H1 (cell line): ENCODE data around the gene CEACAM16. TPM values are rescaled to one million over a fixed set of nuclear protein-coding genes. Genes with fewer than 3 reads are reported as not detected.

ENCODE experiments used
- JUN ChIP-seq: IDR thresholded peaks from 2 replicates; pipeline ENCODE4 v1.6.1; 2011; ENCODE audit warnings: low read depth, mild to moderate bottlenecking, improper control_type of control experiment, low read length
- NRF1 ChIP-seq: IDR thresholded peaks from 2 replicates; pipeline ENCODE4 v1.6.1; 2011; ENCODE audit warnings: mild to moderate bottlenecking, low read depth, low read length, improper control_type of control experiment
- SIRT6 ChIP-seq: IDR thresholded peaks from one replicate; pipeline ENCODE4 v1.7.1; 2012; ENCODE audit warnings: low read length, inconsistent platforms
- TAF1 ChIP-seq: IDR thresholded peaks from 2 replicates; pipeline ENCODE4 v1.6.1; 2011; ENCODE audit warnings: mild to moderate bottlenecking, low read depth, low read length
- polyA plus RNA-seq, 7 experiments: library from polyadenylated mRNA; depleted of rRNA in 3 of 7; stranded (reverse) in 5 of 7; unstranded in 2 of 7; fragments of >200 nt in 5 of 7; fragments of 200-250 nt in 2 of 7; gene quantifications; 1 replicate in 5 of 7; 2 replicates in 1 of 7; 4 replicates in 1 of 7; pipeline versions ENCODE4 v1.2.1 to v1.2.3, GENCODE V29; 2011 to 2013; ENCODE audit warnings: missing spikeins in 2 of 7, mixed read lengths in 2 of 7
- total RNA-seq: library from RNA; stranded (reverse); fragmentation: NEBNext Ultra II Directional; extraction: Animal tissue kit (Norgen Biotek cat#: 25700); gene quantifications from 2 replicates; pipeline ENCODE4 v1.2.1, GENCODE V29; 2021

Gene CEACAM16
- total and polyA plus RNA-seq, 2 of the 8 experiments (the other 6 are each of a cell fraction or from before 2014, with no cell fraction given): not detected

- TF ChIP-seq JUN (no peak), NRF1 (no peak), SIRT6 (no peak), TAF1 (no peak)
Observed at GRCh38 chr19:44725251-44725650, 26.3 kb downstream of the CEACAM16 start (continued).
